Neural progenitor cell (in vitro differentiated cells): ENCODE measurements around the gene WWC1. TPM values are rescaled to one million over a fixed set of nuclear protein-coding genes. Genes with fewer than 3 reads are reported as not detected.

Source experiments
- DNase-seq: peaks from one replicate; pipeline ENCODE4 v3.0.0-alpha.2; 2016; ENCODE audit warnings: low spot score
- H2AFZ ChIP-seq: fragments of 200-600 bp; sonication (generic); replicated peaks from 2 replicates; pipeline ENCODE4 v1.6.1; 2016; ENCODE audit warnings: antibody characterized with exemption
- H3F3A ChIP-seq: fragments of 200-600 bp; sonication (generic); 2 replicates; pipeline ENCODE4 v1.6.1; 2016; ENCODE audit warnings: antibody characterized with exemption, low read depth
- H3K27ac ChIP-seq: fragments of 200-600 bp; sonication (generic); 2 replicates; pipeline ENCODE4 v1.5.1; 2016; ENCODE audit warnings: mild to moderate bottlenecking
- H3K27me3 ChIP-seq: fragments of 200-600 bp; sonication (generic); 2 replicates; pipeline ENCODE4 v1.6.1; 2016; ENCODE audit warnings: mild to moderate bottlenecking, moderate library complexity
- H3K36me3 ChIP-seq: fragments of 200-600 bp; sonication (generic); 2 replicates; pipeline ENCODE4 v1.5.1; 2016
- H3K4me1 ChIP-seq: fragments of 200-600 bp; sonication (generic); 2 replicates; pipeline ENCODE4 v1.6.1; 2016; ENCODE audit warnings: mixed run types
- H3K4me2 ChIP-seq: fragments of 200-600 bp; sonication (generic); 2 replicates; pipeline ENCODE4 v1.6.1; 2016
- H3K4me3 ChIP-seq: fragments of 200-600 bp; sonication (generic); 2 replicates; pipeline ENCODE4 v1.5.1; 2016
- H3K79me2 ChIP-seq: fragments of 200-600 bp; sonication (generic); 2 replicates; pipeline ENCODE4 v1.6.1; 2016; ENCODE audit warnings: low read depth
- H3K9ac ChIP-seq: fragments of 200-600 bp; sonication (generic); 2 replicates; pipeline ENCODE4 v1.6.1; 2016
- H3K9me3 ChIP-seq: fragments of 200-600 bp; sonication (generic); 2 replicates; pipeline ENCODE4 v1.5.1; 2016; ENCODE audit warnings: low read depth
- H4K20me1 ChIP-seq: fragments of 200-600 bp; sonication (generic); 2 replicates; pipeline ENCODE4 v1.6.1; 2016; ENCODE audit warnings: low read depth
- H3K27ac Mint-ChIP-seq: 3 replicates; pipeline ENCODE4 v1.8.0; 2021; ENCODE audit warnings: mixed read lengths
- H3K27me3 Mint-ChIP-seq: 2 replicates; pipeline ENCODE4 v1.8.0; 2022; ENCODE audit warnings: low read depth, mild to moderate bottlenecking, inconsistent platforms, moderate library complexity, mixed read lengths; ENCODE audit not compliant: insufficient read depth
- H3K36me3 Mint-ChIP-seq: 3 replicates; pipeline ENCODE4 v1.8.0; 2021; ENCODE audit warnings: mixed read lengths
- H3K4me1 Mint-ChIP-seq: 3 replicates; pipeline ENCODE4 v1.8.0; 2021; ENCODE audit warnings: mixed read lengths
- H3K4me3 Mint-ChIP-seq: 3 replicates; pipeline ENCODE4 v1.8.0; 2021; ENCODE audit warnings: mild to moderate bottlenecking, moderate library complexity, mixed read lengths
- H3K9me3 Mint-ChIP-seq: 3 replicates; pipeline ENCODE4 v1.8.0; 2020; ENCODE audit warnings: mixed read lengths
- EZH2 ChIP-seq: fragments of 200-600 bp; sonication (generic); IDR thresholded peaks from 2 replicates; pipeline ENCODE4 v1.6.1; 2017; ENCODE audit warnings: antibody characterized with exemption, mild to moderate bottlenecking, moderate library complexity
- EZH2phosphoT487 ChIP-seq: fragments of 200-600 bp; sonication (generic); IDR thresholded peaks from 2 replicates; pipeline ENCODE4 v1.6.1; 2017; ENCODE audit warnings: antibody characterized with exemption
- total RNA-seq: library from RNA; depleted of rRNA; stranded (reverse); fragments of >200 nt; gene quantifications from 2 replicates; pipeline ENCODE4 v1.2.3, GENCODE V29; 2015; ENCODE audit warnings: low replicate concordance
- TF ChIP-seq, protein P1 (sequence below): fragments of 200-600 bp; sonication (generic); IDR thresholded peaks from 2 replicates; pipeline ENCODE4 v1.5.1; 2017; ENCODE audit warnings: antibody characterized with exemption, mild to moderate bottlenecking

WWC1 gene
- total RNA-seq, 1 donor from 2014 or later = 6.7 TPM

DNA sequence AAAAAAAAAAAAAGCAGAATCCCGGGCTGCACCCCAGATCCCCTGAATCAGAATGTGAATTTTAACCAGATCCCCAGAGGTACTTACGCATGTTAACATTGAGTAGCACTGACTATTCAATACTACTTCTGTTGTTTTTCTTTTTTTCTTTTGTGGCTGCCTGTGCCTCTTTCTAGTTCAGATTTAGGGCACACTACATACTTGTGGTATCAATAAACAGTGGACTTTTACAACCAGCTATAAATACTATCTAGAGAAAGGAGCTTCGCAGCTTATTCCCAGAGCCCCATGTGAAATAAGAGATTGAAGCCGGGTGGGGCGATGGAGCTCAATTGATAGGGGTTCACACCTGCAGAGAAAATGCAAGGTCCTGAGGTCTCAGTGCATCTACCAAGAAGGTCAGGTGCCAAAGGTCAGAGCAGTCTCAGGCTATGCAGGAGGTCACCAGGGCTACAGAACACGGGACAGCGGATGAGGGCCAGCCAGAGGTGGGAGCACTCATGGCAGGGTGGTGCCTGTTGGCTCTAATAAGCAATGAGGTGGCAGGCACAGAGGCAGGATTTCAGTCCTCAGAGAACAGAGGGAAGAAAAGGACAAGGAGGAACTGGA lies 22.3 kb downstream of the WWC1 start:
- no peak overlapping the region for H3K4me3 Mint-ChIP-seq
- no peaks in the 10 kb centered on the region for H3K36me3 ChIP-seq

DNA sequence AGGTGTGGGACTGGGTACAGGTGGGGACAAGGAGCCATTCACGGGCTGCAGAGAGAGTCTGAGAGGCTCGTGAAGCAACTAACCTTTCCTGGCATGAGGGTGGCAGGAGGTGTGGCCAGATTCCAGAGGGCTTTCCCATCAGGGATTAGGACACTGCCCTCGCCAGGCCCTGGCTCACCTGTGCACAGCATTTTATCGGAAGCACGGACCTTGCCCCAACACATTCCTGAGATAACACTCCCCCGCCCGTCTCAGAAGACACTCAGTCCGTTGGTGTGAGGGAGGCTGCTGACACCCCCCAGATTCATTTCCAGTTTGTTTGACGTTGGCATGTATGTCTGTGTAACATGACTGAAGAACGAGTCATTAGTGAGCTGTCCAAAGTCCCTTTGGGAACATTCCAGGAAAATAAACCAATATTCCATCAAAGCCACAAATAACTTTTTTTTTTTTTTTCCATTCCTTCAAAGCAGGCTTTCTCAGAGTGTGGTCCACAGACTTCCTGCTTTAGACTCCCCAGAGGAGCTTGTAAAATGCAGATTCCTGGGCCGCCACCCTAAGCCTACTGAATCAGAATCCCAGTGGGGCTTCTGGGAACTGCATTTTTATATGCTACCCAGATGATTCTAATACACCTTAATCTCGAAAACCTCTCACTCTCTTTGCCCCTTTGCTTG lies 23.4 kb downstream of the WWC1 start:
- Mint-ChIP-seq H3K4me3 (peak overlapping the region; percentile 69), H3K27ac (peak overlapping the region; percentile 92), H3K4me1 (peaks cover 54% of the 10 kb centered on the region), H3K9me3 (no peaks in the 10 kb centered on the region), H3K27me3 (no peaks in the 10 kb centered on the region), H3K36me3 (no peaks in the 10 kb centered on the region)
- Histone ChIP-seq H3K36me3 (no peaks in the 10 kb centered on the region), H3K27me3 (no peaks in the 10 kb centered on the region), H3K4me3 (no peak overlapping the region), H3K79me2 (peaks cover 9% of the 10 kb centered on the region), H4K20me1 (no peaks in the 10 kb centered on the region), H3K9me3 (no peaks in the 10 kb centered on the region), H3F3A (peaks cover 20% of the 10 kb centered on the region), H3K4me2 (peak overlapping the region; percentile 48), H3K9ac (no peak overlapping the region), H2AFZ (no peak overlapping the region), H3K4me1 (peaks cover 28% of the 10 kb centered on the region), H3K27ac (no peak overlapping the region)
- DNase-seq = no peak
- TF ChIP-seq, protein P1, sequence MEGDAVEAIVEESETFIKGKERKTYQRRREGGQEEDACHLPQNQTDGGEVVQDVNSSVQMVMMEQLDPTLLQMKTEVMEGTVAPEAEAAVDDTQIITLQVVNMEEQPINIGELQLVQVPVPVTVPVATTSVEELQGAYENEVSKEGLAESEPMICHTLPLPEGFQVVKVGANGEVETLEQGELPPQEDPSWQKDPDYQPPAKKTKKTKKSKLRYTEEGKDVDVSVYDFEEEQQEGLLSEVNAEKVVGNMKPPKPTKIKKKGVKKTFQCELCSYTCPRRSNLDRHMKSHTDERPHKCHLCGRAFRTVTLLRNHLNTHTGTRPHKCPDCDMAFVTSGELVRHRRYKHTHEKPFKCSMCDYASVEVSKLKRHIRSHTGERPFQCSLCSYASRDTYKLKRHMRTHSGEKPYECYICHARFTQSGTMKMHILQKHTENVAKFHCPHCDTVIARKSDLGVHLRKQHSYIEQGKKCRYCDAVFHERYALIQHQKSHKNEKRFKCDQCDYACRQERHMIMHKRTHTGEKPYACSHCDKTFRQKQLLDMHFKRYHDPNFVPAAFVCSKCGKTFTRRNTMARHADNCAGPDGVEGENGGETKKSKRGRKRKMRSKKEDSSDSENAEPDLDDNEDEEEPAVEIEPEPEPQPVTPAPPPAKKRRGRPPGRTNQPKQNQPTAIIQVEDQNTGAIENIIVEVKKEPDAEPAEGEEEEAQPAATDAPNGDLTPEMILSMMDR = no peak
- TF ChIP-seq EZH2phosphoT487 (no peak), EZH2 (no peak)

More for the DNA sequence above, 22.3 kb downstream of the WWC1 start:
- H3K27me3 Mint-ChIP-seq = no peaks in the 10 kb centered on the region
- peaks cover 28% of the 10 kb centered on the region for H3K4me1 ChIP-seq
- H3K27ac Mint-ChIP-seq = no peak overlapping the region
- H2AFZ ChIP-seq = no peak overlapping the region
- peaks cover 5% of the 10 kb centered on the region for H3K36me3 Mint-ChIP-seq
- H3K27ac ChIP-seq = no peak overlapping the region
- H3K79me2 ChIP-seq = peaks cover 5% of the 10 kb centered on the region
- H3K27me3 ChIP-seq = no peaks in the 10 kb centered on the region
- H4K20me1 ChIP-seq = no peaks in the 10 kb centered on the region
- no peaks in the 10 kb centered on the region for H3K9me3 Mint-ChIP-seq
- H3K9ac ChIP-seq = no peak overlapping the region
- H3K4me1 Mint-ChIP-seq = peaks cover 51% of the 10 kb centered on the region
- peaks cover 20% of the 10 kb centered on the region for H3F3A ChIP-seq
- DNase-seq = no peak
- TF ChIP-seq, protein P1 = no peak
- TF ChIP-seq EZH2phosphoT487 = no peak
- TF ChIP-seq EZH2 = no peak
- H3K4me3 ChIP-seq = no peak overlapping the region
- no peaks in the 10 kb centered on the region for H3K9me3 ChIP-seq
- H3K4me2 ChIP-seq = no peak overlapping the region

DNA sequence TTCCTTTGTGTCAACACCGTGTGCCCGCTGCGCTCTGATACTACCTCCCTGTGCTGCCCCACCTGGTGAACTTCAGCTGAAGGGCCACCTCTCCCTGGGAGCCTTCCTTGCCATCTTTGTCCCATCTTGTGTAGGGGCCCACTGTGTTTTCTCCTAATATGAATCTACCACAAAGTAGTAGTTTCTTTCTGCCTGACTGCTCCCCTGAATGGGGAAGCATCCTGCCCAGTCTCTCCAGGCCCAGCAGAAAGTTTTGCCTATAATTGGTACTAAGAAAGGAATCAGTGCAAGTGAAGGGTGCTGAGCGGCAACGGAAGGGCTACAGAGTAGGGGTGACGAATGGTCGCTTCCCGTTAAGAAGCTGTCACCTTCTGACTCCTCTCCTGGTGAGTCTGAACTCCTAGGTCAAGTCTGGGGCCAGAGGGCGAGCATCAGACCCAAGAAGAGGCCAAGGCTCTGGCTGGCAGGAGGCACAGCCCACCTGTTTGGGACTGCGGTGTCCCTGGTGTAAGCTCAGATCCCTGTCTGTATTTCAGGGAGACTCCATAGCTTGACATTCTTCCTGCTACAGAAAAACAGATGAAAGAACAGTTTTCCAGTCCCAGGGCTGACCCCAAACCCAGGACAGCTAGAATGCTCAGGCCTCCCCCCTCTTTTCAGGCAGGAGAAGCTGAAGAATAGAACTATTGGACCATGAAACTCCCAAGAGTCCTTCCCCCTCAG lies 24.1 kb downstream of the WWC1 start:
- Histone ChIP-seq H3K79me2 (peaks cover 9% of the 10 kb centered on the region), H3K27ac (no peak overlapping the region)

More for the DNA sequence above, 24.1 kb downstream of the WWC1 start:
- Histone ChIP-seq H3K4me3 (no peak overlapping the region), H2AFZ (no peak overlapping the region), H3K9ac (no peak overlapping the region), H3K4me1 (peaks cover 28% of the 10 kb centered on the region), H3K27me3 (no peaks in the 10 kb centered on the region), H4K20me1 (no peaks in the 10 kb centered on the region), H3K9me3 (no peaks in the 10 kb centered on the region), H3K36me3 (no peaks in the 10 kb centered on the region), H3K4me2 (peak overlapping the region; percentile 48), H3F3A (peaks cover 20% of the 10 kb centered on the region)
- TF ChIP-seq EZH2phosphoT487 = no peak
- peaks cover 54% of the 10 kb centered on the region for H3K4me1 Mint-ChIP-seq
- H3K4me3 Mint-ChIP-seq = peak overlapping the region; percentile 69
- H3K27me3 Mint-ChIP-seq = no peaks in the 10 kb centered on the region
- DNase-seq = no peak
- H3K27ac Mint-ChIP-seq = peak overlapping the region; percentile 92
- H3K36me3 Mint-ChIP-seq = no peaks in the 10 kb centered on the region
- no peaks in the 10 kb centered on the region for H3K9me3 Mint-ChIP-seq
